Panc1 (cell line): ENCODE results near the gene TBCC. TPM values are rescaled to one million over a fixed set of nuclear protein-coding genes. Genes with fewer than 3 reads are reported as not detected.

ENCODE experiments used
- ATAC-seq: fragments of 200-7000 bp; cut with Tn5 transposase; 2 replicates; pipeline ENCODE4 v1.9.1; 2020; ENCODE audit warnings: mild to moderate bottlenecking, moderate library complexity
- BruUV-seq: library from RNA; stranded (reverse); fragments of 400-500 nt; replicated peaks from 2 replicates; lab custom pipeline; 2021; lab: Mats Ljungman, UMichigan
- CTCF ChIA-PET: fragments of 300-600 bp; sonication (Branson Sonifier 250); formaldehyde crosslinking; loops from one replicate; lab custom pipeline; 2022; ENCODE audit warnings: antibody characterized with exemption; lab: Charles Lee
- POLR2A ChIA-PET: fragments of 300-600 bp; sonication (Branson Sonifier 250); formaldehyde crosslinking; loops from one replicate; lab custom pipeline; 2022; ENCODE audit warnings: antibody characterized with exemption; lab: Charles Lee
- DNase-seq: peaks from one replicate; pipeline ENCODE4 v3.0.0-alpha.2; 2010; ENCODE audit warnings: low read depth, low spot score
- H3K27ac ChIP-seq: 2 replicates; pipeline ENCODE4 v1.5.1; 2011; ENCODE audit warnings: mild to moderate bottlenecking, low read length, inconsistent platforms
- H3K27me3 ChIP-seq: fragments of 200-500 bp; sonication (Bioruptor generic); 2 replicates; pipeline ENCODE4 v1.6.0; 2014; ENCODE audit warnings: low read length, inconsistent platforms; ENCODE audit not compliant: control insufficient read depth, insufficient read depth
- H3K36me3 ChIP-seq: fragments of 200-500 bp; sonication (Bioruptor generic); 2 replicates; pipeline ENCODE4 v1.5.1; 2014; ENCODE audit warnings: inconsistent platforms, mild to moderate bottlenecking, low read length, moderate library complexity; ENCODE audit not compliant: control insufficient read depth, insufficient read depth
- H3K4me1 ChIP-seq: 2 replicates; pipeline ENCODE4 v1.5.1; 2011; ENCODE audit warnings: inconsistent platforms, mild to moderate bottlenecking, low read length, moderate library complexity; ENCODE audit not compliant: control insufficient read depth, insufficient read depth
- H3K4me3 ChIP-seq, 2 experiments: 2 replicates each; pipeline ENCODE4 v1.5.1; 2011 to 2012; ENCODE audit warnings: low read depth in 2 of 2, low read length in 2 of 2, mild to moderate bottlenecking in 2 of 2, inconsistent platforms in 1 of 2, moderate library complexity in 1 of 2
- H3K9me3 ChIP-seq: fragments of 200-500 bp; sonication (Bioruptor generic); 2 replicates; pipeline ENCODE4 v1.5.1; 2014; ENCODE audit warnings: low read depth, mild to moderate bottlenecking, inconsistent platforms, low read length, moderate library complexity; ENCODE audit not compliant: control insufficient read depth, insufficient read depth
- CTCF ChIP-seq: fragments of 450-650 bp; IDR thresholded peaks from 2 replicates; pipeline ENCODE4 v1.5.1; 2017; ENCODE audit warnings: mild to moderate bottlenecking
- POLR2AphosphoS5 ChIP-seq: IDR thresholded peaks from 2 replicates; pipeline ENCODE4 v1.6.1; 2012; ENCODE audit warnings: mild to moderate bottlenecking, low read depth, low read length, moderate library complexity
- SIN3A ChIP-seq: IDR thresholded peaks from 2 replicates; pipeline ENCODE4 v1.6.1; 2012; ENCODE audit warnings: low read depth, mild to moderate bottlenecking, low read length, moderate library complexity, borderline replicate concordance; ENCODE audit not compliant: insufficient read depth
- TCF7L2 ChIP-seq: IDR thresholded peaks from 2 replicates; pipeline ENCODE4 v1.6.1; 2011; ENCODE audit warnings: mild to moderate bottlenecking, low read depth, low read length, inconsistent platforms
- in situ Hi-C: cut with HindIII; loops from 2 replicates; pipeline ENCODE4 v1.10.0; 2016; ENCODE audit warnings: low sequenced_read_pairs, low pct_unique_long_range_greater_than_20kb
- intact Hi-C: fragments of 100-400 bp; cut with micrococcal nuclease; formaldehyde crosslinking; loops from one replicate; pipeline ENCODE4 v1.10.0; 2022; ENCODE audit not compliant: unreplicated experiment
- total RNA-seq: library from RNA; stranded (reverse); gene quantifications from one replicate; pipeline ENCODE4 v1.2.1, GENCODE V29; 2021; ENCODE audit not compliant: unreplicated experiment
- TF ChIP-seq, protein P1 (sequence below), 2 experiments: IDR thresholded peaks; 2 replicates each; pipeline ENCODE4 v1.6.1; 2011 to 2012; ENCODE audit warnings: low read depth in 2 of 2, control low read depth in 1 of 2, low read length in 1 of 2, mild to moderate bottlenecking in 1 of 2, moderate library complexity in 1 of 2; ENCODE audit not compliant: insufficient read depth in 1 of 2

Gene TBCC
- total RNA-seq, 1 experiment from 2014 or later, result 25.7 TPM

- Histone ChIP-seq H3K4me1 (peaks cover 23% of the 10 kb centered on the region), H3K27ac (peak overlapping the region; percentile 97), H3K4me3 (peak overlapping the region; percentile 59 to 65), H3K36me3 (no peaks in the 10 kb centered on the region; the same call in 1 of the 2 replicates), H3K27me3 (no peaks in the 10 kb centered on the region), H3K9me3 (no peaks in the 10 kb centered on the region)
- no peak for TF ChIP-seq POLR2AphosphoS5
- no peak for TF ChIP-seq SIN3A
- TF ChIP-seq TCF7L2, result no peak
- TF ChIP-seq, protein P1, sequence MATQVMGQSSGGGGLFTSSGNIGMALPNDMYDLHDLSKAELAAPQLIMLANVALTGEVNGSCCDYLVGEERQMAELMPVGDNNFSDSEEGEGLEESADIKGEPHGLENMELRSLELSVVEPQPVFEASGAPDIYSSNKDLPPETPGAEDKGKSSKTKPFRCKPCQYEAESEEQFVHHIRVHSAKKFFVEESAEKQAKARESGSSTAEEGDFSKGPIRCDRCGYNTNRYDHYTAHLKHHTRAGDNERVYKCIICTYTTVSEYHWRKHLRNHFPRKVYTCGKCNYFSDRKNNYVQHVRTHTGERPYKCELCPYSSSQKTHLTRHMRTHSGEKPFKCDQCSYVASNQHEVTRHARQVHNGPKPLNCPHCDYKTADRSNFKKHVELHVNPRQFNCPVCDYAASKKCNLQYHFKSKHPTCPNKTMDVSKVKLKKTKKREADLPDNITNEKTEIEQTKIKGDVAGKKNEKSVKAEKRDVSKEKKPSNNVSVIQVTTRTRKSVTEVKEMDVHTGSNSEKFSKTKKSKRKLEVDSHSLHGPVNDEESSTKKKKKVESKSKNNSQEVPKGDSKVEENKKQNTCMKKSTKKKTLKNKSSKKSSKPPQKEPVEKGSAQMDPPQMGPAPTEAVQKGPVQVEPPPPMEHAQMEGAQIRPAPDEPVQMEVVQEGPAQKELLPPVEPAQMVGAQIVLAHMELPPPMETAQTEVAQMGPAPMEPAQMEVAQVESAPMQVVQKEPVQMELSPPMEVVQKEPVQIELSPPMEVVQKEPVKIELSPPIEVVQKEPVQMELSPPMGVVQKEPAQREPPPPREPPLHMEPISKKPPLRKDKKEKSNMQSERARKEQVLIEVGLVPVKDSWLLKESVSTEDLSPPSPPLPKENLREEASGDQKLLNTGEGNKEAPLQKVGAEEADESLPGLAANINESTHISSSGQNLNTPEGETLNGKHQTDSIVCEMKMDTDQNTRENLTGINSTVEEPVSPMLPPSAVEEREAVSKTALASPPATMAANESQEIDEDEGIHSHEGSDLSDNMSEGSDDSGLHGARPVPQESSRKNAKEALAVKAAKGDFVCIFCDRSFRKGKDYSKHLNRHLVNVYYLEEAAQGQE (IDR thresholded peaks at IDR 0.05; ENCODE audit: insufficient read depth in 1 of 2, low read depth in 2 of 2, low read length in 1 of 2), result no peak
- no peak for TF ChIP-seq CTCF
- BruUV-seq, result no TSS peak
- intact Hi-C loops, result no loop called here
- in situ Hi-C loops, result loop anchor here (5.0 kb wide), 1 partner anchor 37 kb away; the partner anchor contains the start of gene TBCC
- no peak for ATAC-seq
- DNase-seq, result no peak
- CTCF ChIA-PET, result no interaction called here
- POLR2A ChIA-PET, result interaction anchor here (0.6 kb wide), 1 partner anchor 142 kb away, joined by 5 read pairs; no protein-coding TSS in a partner anchor
Measured at GRCh38 chr6:42783876-42784642, 38.2 kb upstream of the TBCC start.

DNA sequence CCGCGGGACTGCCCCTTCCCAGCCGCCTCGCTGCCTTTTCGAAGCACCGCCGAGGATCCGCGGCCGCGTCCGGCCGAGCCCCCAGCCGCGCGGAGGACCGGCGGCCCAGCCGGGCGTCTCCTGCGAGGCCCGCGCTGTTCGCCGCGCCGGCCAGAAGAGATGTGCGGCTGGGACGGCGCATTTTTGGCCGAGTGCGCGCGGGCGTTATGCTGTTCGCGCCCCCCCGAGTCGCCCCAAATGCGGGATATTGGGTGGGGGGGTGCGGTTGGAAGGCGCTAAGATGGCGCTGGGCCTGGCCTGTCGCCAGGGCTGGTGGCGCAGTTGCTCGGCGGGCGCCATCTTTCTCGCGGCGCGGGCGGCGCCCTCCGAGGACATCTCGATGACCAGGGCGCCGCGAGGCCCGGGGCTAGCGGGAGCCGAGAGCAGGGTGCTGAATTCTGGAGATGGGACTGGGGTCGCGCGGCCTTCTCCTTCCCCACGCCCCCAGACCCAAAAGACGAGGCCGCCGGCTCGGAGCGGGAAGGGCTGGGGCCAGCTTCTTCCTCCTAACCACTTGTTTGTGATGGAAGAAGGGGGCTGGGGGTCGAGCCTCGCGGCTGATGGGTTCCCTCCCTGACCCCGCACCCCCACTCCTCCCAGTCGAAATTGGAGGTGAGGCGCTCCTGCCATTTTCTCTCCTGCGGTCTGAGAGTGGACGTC is 37.4 kb upstream of the TBCC start:
- no peak for DNase-seq
- ChIA-PET CTCF (interaction anchor here (0.6 kb wide), 1 partner anchor 37 kb away, joined by 9 read pairs; the partner anchor contains the start of gene TBCC), POLR2A (interaction anchor here (1.0 to 2.2 kb wide), 3 partner anchors 35 to 37 kb away, joined by 3 to 37 read pairs (median 6); partner anchors contain the start of gene TBCC)
- Histone ChIP-seq H3K36me3 (no peaks in the 10 kb centered on the region; the same call in 1 of the 2 replicates), H3K9me3 (no peaks in the 10 kb centered on the region), H3K27ac (peak overlapping the region; percentile 97), H3K4me3 (peak overlapping the region; percentile 59 to 65), H3K4me1 (peaks cover 23% of the 10 kb centered on the region), H3K27me3 (no peaks in the 10 kb centered on the region)
- ATAC-seq, result peak; percentile 74
- BruUV-seq, result no TSS peak
- intact Hi-C loops (no loop called here), in situ Hi-C loops (loop anchor here (5.0 kb wide), 1 partner anchor 36 kb away; the partner anchor contains the start of gene TBCC)
- no peak for TF ChIP-seq TCF7L2
- peak; percentile 70; the same call in 1 of the 2 replicates for TF ChIP-seq POLR2AphosphoS5
